SK-N-SH treated with all-trans-retinoic acid at 6 μM for 48 hours (cell line): Measurements from ENCODE around the gene GCH1.

ENCODE experiments used
- ATAC-seq: fragments of 200-7000 bp; cut with Tn5 transposase; 3 replicates; pipeline ENCODE4 v1.9.1; 2020; ENCODE audit warnings: mild to moderate bottlenecking, moderate library complexity
- BACH2 ChIP-seq: fragments of 250-450 bp; sonication (Bioruptor Pico); IDR thresholded peaks from 2 replicates; pipeline ENCODE4 v1.9.0; 2021; ENCODE audit warnings: mild to moderate bottlenecking, borderline replicate concordance
- CREB5 ChIP-seq: fragments of 250-450 bp; sonication (Bioruptor Pico); IDR thresholded peaks from 2 replicates; pipeline ENCODE4 v1.5.1; 2020; ENCODE audit warnings: low read depth, mild to moderate bottlenecking, moderate library complexity
- CSDC2 ChIP-seq: fragments of 250-450 bp; sonication (Bioruptor Pico); IDR thresholded peaks from 2 replicates; pipeline ENCODE4 v1.5.0; 2020; ENCODE audit warnings: mild to moderate bottlenecking, moderate library complexity
- CSRNP3 ChIP-seq: fragments of 250-450 bp; sonication (Bioruptor Pico); IDR thresholded peaks from 2 replicates; pipeline ENCODE4 v1.5.1; 2021; ENCODE audit warnings: mild to moderate bottlenecking, moderate library complexity
- ESRRG ChIP-seq: fragments of 250-450 bp; sonication (Bioruptor Pico); IDR thresholded peaks from 2 replicates; pipeline ENCODE4 v1.6.1; 2021; ENCODE audit warnings: mild to moderate bottlenecking
- GLIS3 ChIP-seq: fragments of 250-450 bp; sonication (Bioruptor Pico); IDR thresholded peaks from 2 replicates; pipeline ENCODE4 v1.5.0; 2020; ENCODE audit warnings: mild to moderate bottlenecking, moderate library complexity
- ISL1 ChIP-seq: fragments of 250-450 bp; sonication (Bioruptor Pico); IDR thresholded peaks from 2 replicates; pipeline ENCODE4 v2.1.2; 2022; ENCODE audit warnings: mild to moderate bottlenecking, moderate library complexity
- OSR1 ChIP-seq: fragments of 250-450 bp; sonication (Bioruptor Pico); IDR thresholded peaks from 2 replicates; pipeline ENCODE4 v1.8.0; 2022; ENCODE audit warnings: moderate library complexity, mild to moderate bottlenecking, inconsistent platforms
- PATZ1 ChIP-seq: fragments of 250-450 bp; sonication (Bioruptor Pico); IDR thresholded peaks from 2 replicates; pipeline ENCODE4 v1.8.0; 2020; ENCODE audit warnings: mild to moderate bottlenecking, moderate library complexity, borderline replicate concordance
- POU6F1 ChIP-seq: fragments of 250-450 bp; sonication (Bioruptor Pico); IDR thresholded peaks from 2 replicates; pipeline ENCODE4 v1.8.0; 2021; ENCODE audit warnings: low read depth, mild to moderate bottlenecking, moderate library complexity, borderline replicate concordance
- PPARA ChIP-seq: fragments of 250-450 bp; sonication (Bioruptor Pico); IDR thresholded peaks from 2 replicates; pipeline ENCODE4 v1.5.0; 2020; ENCODE audit warnings: mild to moderate bottlenecking, borderline replicate concordance
- RARB ChIP-seq: fragments of 250-450 bp; sonication (Bioruptor Pico); IDR thresholded peaks from 2 replicates; pipeline ENCODE4 v1.8.0; 2021; ENCODE audit warnings: mild to moderate bottlenecking, moderate library complexity
- SNAI2 ChIP-seq: fragments of 250-450 bp; sonication (Bioruptor Pico); IDR thresholded peaks from 2 replicates; pipeline ENCODE4 v1.5.0; 2020; ENCODE audit warnings: mild to moderate bottlenecking, moderate library complexity
- TCF4 ChIP-seq: fragments of 250-450 bp; sonication (Bioruptor Pico); IDR thresholded peaks from 2 replicates; pipeline ENCODE4 v1.8.0; 2021; ENCODE audit warnings: mild to moderate bottlenecking, moderate library complexity, borderline replicate concordance
- TOX ChIP-seq: fragments of 250-450 bp; sonication (Bioruptor Pico); IDR thresholded peaks from 2 replicates; pipeline ENCODE4 v1.8.0; 2021; ENCODE audit warnings: mild to moderate bottlenecking, moderate library complexity, borderline replicate concordance
- TSHZ2 ChIP-seq: fragments of 250-450 bp; sonication (Bioruptor Pico); IDR thresholded peaks from 2 replicates; pipeline ENCODE4 v1.5.0; 2020; ENCODE audit warnings: mild to moderate bottlenecking, moderate library complexity
- ZC3H10 ChIP-seq: fragments of 250-450 bp; sonication (Bioruptor Pico); IDR thresholded peaks from 2 replicates; pipeline ENCODE4 v1.5.1; 2021; ENCODE audit warnings: mild to moderate bottlenecking, moderate library complexity
- ZFP3 ChIP-seq: fragments of 250-450 bp; sonication (Bioruptor Pico); IDR thresholded peaks from 2 replicates; pipeline ENCODE4 v1.5.0; 2020; ENCODE audit warnings: mild to moderate bottlenecking, moderate library complexity
- ZFP30 ChIP-seq: fragments of 450-650 bp; formaldehyde crosslinking; IDR thresholded peaks from 2 replicates; pipeline ENCODE4 v1.5.0; 2022; ENCODE audit warnings: mild to moderate bottlenecking, moderate library complexity
- ZNF565 ChIP-seq: fragments of 450-650 bp; formaldehyde crosslinking; conservative IDR thresholded peaks from 2 replicates; pipeline ENCODE4 v1.5.0; 2020; ENCODE audit warnings: low read depth, mild to moderate bottlenecking, moderate library complexity
- ZNF70 ChIP-seq: fragments of 450-650 bp; formaldehyde crosslinking; IDR thresholded peaks from 2 replicates; pipeline ENCODE4 v1.5.0; 2020; ENCODE audit warnings: mild to moderate bottlenecking, moderate library complexity

The GCH1 gene

GRCh38 chr14:54946500-54946899 lies 43.9 kb upstream of the GCH1 start:
- no peak for ATAC-seq
- TF ChIP-seq ZNF70 (CRISPR knock-in tag) (no peak), RARB (CRISPR knock-in tag) (no peak), ZFP3 (no peak), ISL1 (CRISPR knock-in tag) (no peak), ZNF565 (CRISPR knock-in tag) (no peak), CSRNP3 (CRISPR knock-in tag) (no peak), PATZ1 (CRISPR knock-in tag) (no peak), ESRRG (CRISPR knock-in tag) (no peak), GLIS3 (CRISPR knock-in tag) (no peak), BACH2 (no peak), CSDC2 (CRISPR knock-in tag) (no peak), SNAI2 (no peak), TCF4 (no peak), TOX (no peak), TSHZ2 (no peak)

- no peak for ATAC-seq
- TF ChIP-seq ZNF565 (CRISPR knock-in tag) (no peak), PPARA (CRISPR knock-in tag) (no peak), OSR1 (CRISPR knock-in tag) (no peak), TSHZ2 (no peak), CSDC2 (CRISPR knock-in tag) (no peak), ZC3H10 (CRISPR knock-in tag) (no peak), SNAI2 (no peak), TCF4 (no peak), CSRNP3 (CRISPR knock-in tag) (no peak), ZFP30 (CRISPR knock-in tag) (no peak), ZNF70 (CRISPR knock-in tag) (no peak), BACH2 (no peak), POU6F1 (no peak), ISL1 (CRISPR knock-in tag) (no peak), TOX (no peak), GLIS3 (CRISPR knock-in tag) (no peak), ESRRG (CRISPR knock-in tag) (no peak), CREB5 (no peak)
Measured at GRCh38 chr14:54944737-54945391, 42.2 kb upstream of the GCH1 start.
